Neutrophil (primary cell): ENCODE data around the gene FOSL2.

Source experiments
- H3K27ac ChIP-seq: fragments of 200-600 bp; sonication (generic); 2 replicates; pipeline ENCODE4 v1.5.1; 2016; ENCODE audit warnings: mild to moderate bottlenecking, moderate library complexity
- H3K27me3 ChIP-seq: fragments of 200-600 bp; sonication (generic); 2 replicates; pipeline ENCODE4 v1.6.0; 2016; ENCODE audit warnings: mild to moderate bottlenecking
- H3K36me3 ChIP-seq: fragments of 200-600 bp; sonication (generic); 2 replicates; pipeline ENCODE4 v1.5.1; 2017
- H3K4me1 ChIP-seq, 2 experiments: fragments of 200-600 bp in 1 of 2; sonication (generic) in 1 of 2; 1 replicate in 1 of 2; 2 replicates in 1 of 2; pipeline versions ENCODE4 v1.5.1 to v1.6.1; 2013 to 2016; ENCODE audit warnings: low read depth in 1 of 2, low read length in 1 of 2, mild to moderate bottlenecking in 1 of 2, moderate library complexity in 1 of 2; ENCODE audit not compliant: control insufficient read depth in 1 of 2, insufficient read depth in 1 of 2
- H3K4me3 ChIP-seq, 2 experiments: fragments of 200-600 bp in 1 of 2; sonication (generic) in 1 of 2; 1 replicate in 1 of 2; 2 replicates in 1 of 2; pipeline ENCODE4 v1.5.1; 2013 to 2016; ENCODE audit warnings: low read depth in 1 of 2, low read length in 1 of 2, mild to moderate bottlenecking in 1 of 2, moderate library complexity in 1 of 2
- H3K9me3 ChIP-seq: fragments of 200-600 bp; sonication (generic); 2 replicates; pipeline ENCODE4 v1.5.1; 2016
- TF ChIP-seq, protein P1 (sequence below): fragments of 200-600 bp; sonication (generic); IDR thresholded peaks from 2 replicates; pipeline ENCODE4 v1.5.1; 2016; ENCODE audit warnings: antibody characterized with exemption

The FOSL2 gene

DNA sequence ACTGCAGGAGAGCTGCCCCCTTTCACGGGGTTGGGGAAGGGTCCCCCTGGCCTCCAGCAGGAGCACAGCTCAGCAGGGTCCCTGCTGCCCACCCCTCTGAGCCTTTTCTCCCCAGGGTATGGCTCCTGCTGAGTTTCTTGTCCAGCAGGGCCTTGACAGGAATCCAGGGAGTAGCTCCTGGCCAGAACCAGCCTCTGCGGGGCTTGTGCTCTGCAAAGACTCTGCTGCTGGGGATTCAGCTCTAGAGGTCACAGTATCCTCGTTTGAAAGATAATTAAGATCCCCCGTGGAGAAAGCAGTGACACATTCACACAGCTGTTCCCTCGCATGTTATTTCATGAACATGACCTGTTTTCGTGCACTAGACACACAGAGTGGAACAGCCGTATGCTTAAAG lies 21.2 kb downstream of the FOSL2 start:
- no peaks in the 10 kb centered on the region for H3K9me3 ChIP-seq
- TF ChIP-seq, protein P1, sequence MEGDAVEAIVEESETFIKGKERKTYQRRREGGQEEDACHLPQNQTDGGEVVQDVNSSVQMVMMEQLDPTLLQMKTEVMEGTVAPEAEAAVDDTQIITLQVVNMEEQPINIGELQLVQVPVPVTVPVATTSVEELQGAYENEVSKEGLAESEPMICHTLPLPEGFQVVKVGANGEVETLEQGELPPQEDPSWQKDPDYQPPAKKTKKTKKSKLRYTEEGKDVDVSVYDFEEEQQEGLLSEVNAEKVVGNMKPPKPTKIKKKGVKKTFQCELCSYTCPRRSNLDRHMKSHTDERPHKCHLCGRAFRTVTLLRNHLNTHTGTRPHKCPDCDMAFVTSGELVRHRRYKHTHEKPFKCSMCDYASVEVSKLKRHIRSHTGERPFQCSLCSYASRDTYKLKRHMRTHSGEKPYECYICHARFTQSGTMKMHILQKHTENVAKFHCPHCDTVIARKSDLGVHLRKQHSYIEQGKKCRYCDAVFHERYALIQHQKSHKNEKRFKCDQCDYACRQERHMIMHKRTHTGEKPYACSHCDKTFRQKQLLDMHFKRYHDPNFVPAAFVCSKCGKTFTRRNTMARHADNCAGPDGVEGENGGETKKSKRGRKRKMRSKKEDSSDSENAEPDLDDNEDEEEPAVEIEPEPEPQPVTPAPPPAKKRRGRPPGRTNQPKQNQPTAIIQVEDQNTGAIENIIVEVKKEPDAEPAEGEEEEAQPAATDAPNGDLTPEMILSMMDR, result no peak
- no peaks in the 10 kb centered on the region for H3K27me3 ChIP-seq
- peak overlapping the region; percentile 53 for H3K27ac ChIP-seq
- H3K4me1 ChIP-seq, result peaks cover 0 to 18% of the 10 kb centered on the region in 2 experiments
- no peak overlapping the region for H3K4me3 ChIP-seq
- H3K36me3 ChIP-seq, result peaks cover 94% of the 10 kb centered on the region

DNA sequence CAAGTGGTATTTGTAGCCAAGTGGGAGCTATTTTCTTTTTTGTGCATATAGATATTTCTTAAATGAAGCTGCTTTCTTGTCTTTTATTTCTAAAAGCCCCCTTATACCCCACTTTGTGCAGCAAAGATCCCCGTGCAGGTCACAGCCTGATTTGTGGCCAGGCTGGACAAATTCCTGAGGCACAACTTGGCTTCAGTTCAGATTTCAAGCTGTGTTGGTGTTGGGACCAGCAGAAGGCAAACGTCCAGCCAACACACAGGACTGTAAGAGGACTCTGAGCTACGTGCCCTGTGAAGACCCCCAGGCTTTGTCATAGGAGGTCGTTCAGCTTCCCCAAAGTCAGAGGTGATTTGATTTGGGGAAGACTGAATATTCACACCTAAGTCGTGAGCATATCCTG lies 21.9 kb downstream of the FOSL2 start:
- Histone ChIP-seq H3K4me1 (peaks cover 0 to 11% of the 10 kb centered on the region in 2 experiments), H3K27ac (peak overlapping the region; percentile 53), H3K4me3 (no peak overlapping the region), H3K27me3 (no peaks in the 10 kb centered on the region), H3K9me3 (no peaks in the 10 kb centered on the region), H3K36me3 (peaks cover 94% of the 10 kb centered on the region)
- TF ChIP-seq, protein P1, result no peak

DNA sequence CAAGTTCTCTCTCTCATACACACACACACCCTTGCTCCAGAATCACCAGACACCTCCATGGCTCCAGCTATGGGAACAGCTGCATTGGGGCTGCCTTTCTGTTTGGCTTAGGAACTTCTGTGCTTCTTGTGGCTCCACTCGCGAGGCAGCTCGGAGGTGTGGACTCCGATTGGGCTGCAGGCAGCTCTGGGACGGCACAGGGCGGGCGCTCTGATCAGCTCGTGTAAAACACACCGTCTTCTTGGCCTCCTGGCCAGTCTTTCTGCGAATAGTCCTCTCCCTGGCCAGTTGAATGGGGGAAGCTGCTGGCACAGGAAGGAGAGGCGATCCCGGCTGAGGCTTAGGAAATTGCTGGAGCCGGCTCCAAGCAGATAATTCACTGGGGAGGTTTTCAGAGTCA lies 22.4 kb downstream of the FOSL2 start:
- Histone ChIP-seq H3K9me3 (no peaks in the 10 kb centered on the region), H3K27me3 (no peaks in the 10 kb centered on the region), H3K27ac (peak overlapping the region; percentile 53), H3K36me3 (peaks cover 94% of the 10 kb centered on the region), H3K4me3 (no peak overlapping the region), H3K4me1 (peaks cover 0 to 7% of the 10 kb centered on the region in 2 experiments)
- TF ChIP-seq, protein P1, result no peak

DNA sequence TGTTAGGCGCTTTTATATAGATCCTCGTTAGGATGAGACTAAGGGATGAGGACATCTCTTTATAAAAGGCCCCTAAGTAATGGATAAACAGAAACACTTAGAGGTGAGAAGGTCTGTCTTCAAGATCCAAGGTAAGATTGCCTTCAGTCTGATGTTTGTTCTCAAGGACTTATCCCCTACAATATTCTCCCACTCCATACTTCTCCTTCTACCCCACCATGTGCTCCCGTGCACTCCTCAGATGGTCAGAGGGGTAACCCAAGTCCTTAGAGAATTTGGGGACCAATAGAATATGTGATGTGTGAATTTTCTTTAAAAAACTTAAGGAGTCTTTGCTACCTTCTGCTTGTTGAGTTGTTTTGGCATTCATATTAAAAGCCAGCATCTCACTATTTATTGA lies 23.1 kb downstream of the FOSL2 start:
- peaks cover 93% of the 10 kb centered on the region for H3K36me3 ChIP-seq
- TF ChIP-seq, protein P1, result no peak
- H3K27me3 ChIP-seq, result no peaks in the 10 kb centered on the region
- no peak overlapping the region for H3K4me3 ChIP-seq
- H3K27ac ChIP-seq, result peak overlapping the region; percentile 32
- peaks cover 0 to 3% of the 10 kb centered on the region in 2 experiments for H3K4me1 ChIP-seq
- no peaks in the 10 kb centered on the region for H3K9me3 ChIP-seq

DNA sequence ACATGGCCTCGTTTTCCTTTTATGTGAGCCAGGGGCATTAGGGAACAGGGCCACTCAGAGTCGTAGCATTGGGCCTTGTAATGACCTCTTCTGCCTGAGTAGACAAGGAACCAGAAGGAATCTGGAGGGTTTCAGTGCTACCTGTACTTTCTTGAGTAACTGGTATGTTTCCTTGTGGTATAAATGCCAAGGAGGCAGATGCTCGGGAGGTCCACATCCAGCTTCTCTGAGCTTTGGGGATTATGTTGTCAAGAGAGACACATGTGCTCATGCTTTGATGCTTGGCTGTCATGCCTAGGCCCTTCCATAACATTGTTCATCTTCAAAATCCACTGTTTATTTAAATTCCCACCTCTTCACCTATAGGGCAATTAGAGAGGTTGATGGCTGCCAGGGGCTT lies 26.3 kb downstream of the FOSL2 start:
- no peaks in the 10 kb centered on the region for H3K9me3 ChIP-seq
- TF ChIP-seq, protein P1, result no peak
- peaks cover 67% of the 10 kb centered on the region for H3K36me3 ChIP-seq
- no peak overlapping the region for H3K4me3 ChIP-seq
- peaks cover 12 to 13% of the 10 kb centered on the region in 2 experiments for H3K4me1 ChIP-seq
- peak overlapping the region; percentile 29 for H3K27ac ChIP-seq
- H3K27me3 ChIP-seq, result no peaks in the 10 kb centered on the region
